Spleen (tissue), 11 donors: ENCODE measurements around the gene IGSF9. TPM values are rescaled to one million over a fixed set of nuclear protein-coding genes. Genes with fewer than 3 reads are reported as not detected.

Source experiments
- DNase-seq: peaks from one replicate; pipeline ENCODE4 v3.0.0-alpha.2; 2020
- H3K27ac ChIP-seq, 8 donors: fragments of 200-600 bp; sonication (generic) in 7 of 8; 1 replicate in 4 of 8; 2 replicates in 4 of 8; pipeline versions ENCODE4 v1.5.0 to v1.8.0; 2016 to 2021; ENCODE audit warnings: inconsistent platforms in 4 of 8, mild to moderate bottlenecking in 4 of 8, moderate library complexity in 1 of 8
- H3K27me3 ChIP-seq, 7 donors: fragments of 200-600 bp; sonication (generic) in 6 of 7; replicated peaks in 1 of 7; 1 replicate in 4 of 7; 2 replicates in 3 of 7; pipeline versions ENCODE4 v1.5.0 to v1.8.0; 2016 to 2021; ENCODE audit warnings: inconsistent platforms in 3 of 7, mild to moderate bottlenecking in 1 of 7
- H3K36me3 ChIP-seq, 6 donors: fragments of 200-600 bp; sonication (generic) in 5 of 6; 1 replicate in 4 of 6; 2 replicates in 2 of 6; pipeline versions ENCODE4 v1.5.0 to v1.8.0; 2016 to 2021; ENCODE audit warnings: inconsistent platforms in 2 of 6
- H3K4me1 ChIP-seq, 6 donors: fragments of 200-600 bp; sonication (generic) in 5 of 6; 1 replicate in 3 of 6; 2 replicates in 3 of 6; pipeline versions ENCODE4 v1.5.0 to v1.8.0; 2016 to 2021; ENCODE audit warnings: inconsistent platforms in 3 of 6
- H3K4me3 ChIP-seq, 8 donors: fragments of 200-600 bp; sonication (generic) in 7 of 8; 1 replicate in 4 of 8; 2 replicates in 4 of 8; pipeline versions ENCODE4 v1.5.0 to v1.8.0; 2016 to 2021; ENCODE audit warnings: inconsistent platforms in 4 of 8, mild to moderate bottlenecking in 4 of 8, moderate library complexity in 2 of 8
- H3K9me3 ChIP-seq, 8 donors: fragments of 200-600 bp; sonication (generic) in 7 of 8; 1 replicate in 4 of 8; 2 replicates in 4 of 8; pipeline versions ENCODE4 v1.5.0 to v1.8.0; 2016 to 2021; ENCODE audit warnings: inconsistent platforms in 4 of 8
- CTCF ChIP-seq, 11 experiments: fragments of 200-600 bp in 7 of 11; fragments of 450-650 bp in 4 of 11; sonication (generic) in 4 of 11; IDR thresholded peaks in 8 of 11; conservative IDR thresholded peaks in 3 of 11; 1 replicate in 7 of 11; 2 replicates in 4 of 11; pipeline versions ENCODE4 v1.4.0 to v1.8.0; 2016 to 2021; ENCODE audit warnings: antibody characterized with exemption in 11 of 11, inconsistent platforms in 4 of 11, mild to moderate bottlenecking in 1 of 11
- POLR2A ChIP-seq, 3 donors: fragments of 450-650 bp; IDR thresholded peaks; one replicate each; pipeline ENCODE4 v1.5.1; 2017; ENCODE audit warnings: antibody characterized with exemption in 3 of 3, mild to moderate bottlenecking in 1 of 3
- POLR2AphosphoS5 ChIP-seq, 3 donors: sonication (generic); formaldehyde crosslinking; IDR thresholded peaks; one replicate each; pipeline ENCODE4 v1.5.1; 2017; ENCODE audit warnings: antibody characterized with exemption in 3 of 3
- WGBS, 5 donors: extraction: QIAGEN DNeasy Blood & Tissue Kit in 3 of 5; methylation state at CpG; one replicate each; pipeline versions ENCODE4 v1.1.5 to v1.1.7; 2013 to 2018; 5-methylcytosine and 5-hydroxymethylcytosine counted together
- intact Hi-C: fragments of 100-400 bp; cut with DNase I; formaldehyde crosslinking; loops from one replicate; pipeline ENCODE4 v1.15.0; 2023; ENCODE audit warnings: low total_unique reads
- polyA plus RNA-seq, 3 donors: library from polyadenylated mRNA; stranded (reverse); fragments of 200-250 nt; gene quantifications; one replicate each; pipeline ENCODE4 v1.2.1, GENCODE V29; 2013
- total RNA-seq, 7 donors: library from RNA; depleted of rRNA in 3 of 7; stranded (reverse); fragments of >200 nt in 3 of 7; fragmentation: NEBNext Ultra II Directional in 4 of 7; extraction: Animal tissue kit (Norgen Biotek cat#: 25700) in 4 of 7; gene quantifications; one replicate each; pipeline versions ENCODE4 v1.1.0 to v1.2.1, GENCODE V29; 2016 to 2021
- donor health status: healthy with polysubstance abuse.
- donor health status: DM: no; HTN: no; CAD: no; lungs with moderate emphysema.
- donor health status: DM: no; HTN: no; CAD: no.
- donor health status: Bipolar disorder and iron deficiency.
- donor health status: healthy.
- donor health status: DM: no; HTN: no; CAD: no.
- donor health status: DM: yes; HTN: yes; CAD: no.

The IGSF9 gene
- total and polyA plus RNA-seq, 10 donors = 0.12 to 2.1 (median 0.95) TPM

- WGBS, 5 donors = 59 to 68% (median 62%) methylated on average over 9 of the region's 9 CpGs
- Histone ChIP-seq H3K27ac (no peak overlapping the region), H3K27me3 (peaks cover 0 to 16% (median 0%) of the 10 kb centered on the region in 7 donors), H3K4me3 (no peak overlapping the region), H3K4me1 (no peaks in the 10 kb centered on the region), H3K36me3 (no peaks in the 10 kb centered on the region), H3K9me3 (no peaks in the 10 kb centered on the region)
- peak; percentile 63 for DNase-seq
- intact Hi-C loops = no loop called here
- no peak for TF ChIP-seq POLR2A (IDR thresholded peaks at IDR 0.05)
- TF ChIP-seq POLR2AphosphoS5 (IDR thresholded peaks at IDR 0.05) = no peak
- no peak for TF ChIP-seq CTCF (IDR thresholded peaks at IDR 0.05 in 8 of 11, conservative IDR thresholded peaks at IDR 0.05 in 3 of 11)
These were observed 12.4 kb upstream of the IGSF9 start for GRCh38 chr1:159957824-159958268.

- no peak overlapping the region for H3K27ac ChIP-seq
- H3K36me3 ChIP-seq = no peaks in the 10 kb centered on the region
- DNase-seq = no peak
- intact Hi-C loops = no loop called here
- 79 to 89% (median 87%) methylated on average over 3 of the region's 3 CpGs for WGBS, 5 donors
- H3K27me3 ChIP-seq = peaks cover 0 to 31% (median 4%) of the 10 kb centered on the region in 7 donors
- TF ChIP-seq POLR2AphosphoS5 (IDR thresholded peaks at IDR 0.05) (no peak), CTCF (IDR thresholded peaks at IDR 0.05 in 8 of 11, conservative IDR thresholded peaks at IDR 0.05 in 3 of 11) (no peak), POLR2A (IDR thresholded peaks at IDR 0.05) (no peak)
- H3K4me3 ChIP-seq = no peak overlapping the region
- no peaks in the 10 kb centered on the region for H3K9me3 ChIP-seq
- H3K4me1 ChIP-seq = no peaks in the 10 kb centered on the region
These were observed 10.0 kb upstream of the IGSF9 start for GRCh38 chr1:159955456-159955855.

GRCh38 chr1:159953536-159954515 lies 8.4 kb upstream of the IGSF9 start, which contains the start of gene SLAMF9:
Gene SLAMF9, minus strand, starts transcription at chr1:159954237. Its CDS starts 100 bp downstream, at chr1:159954137.
- Histone ChIP-seq H3K9me3 (no peaks in the 10 kb centered on the region), H3K27ac (no peak within 1 kb of the TSS), H3K27me3 (peaks cover 0 to 31% (median 4%) of the 10 kb centered on the region in 7 donors), H3K4me3 (no peak within 1 kb of the TSS), H3K4me1 (no peaks in the 10 kb centered on the region), H3K36me3 (no peaks in the 10 kb centered on the region)
- WGBS, 5 donors = 68 to 78% (median 75%) methylated on average over 11 of the region's 11 CpGs
- intact Hi-C loops = no loop called here
- peak; percentile 61 for DNase-seq
- no peak for TF ChIP-seq CTCF (IDR thresholded peaks at IDR 0.05 in 8 of 11, conservative IDR thresholded peaks at IDR 0.05 in 3 of 11)
- peak in 1 of 3 donors; percentile 12 for TF ChIP-seq POLR2AphosphoS5 (IDR thresholded peaks at IDR 0.05)

- peak; percentile 29 for DNase-seq
- H3K27me3 ChIP-seq = peaks cover 0 to 31% (median 4%) of the 10 kb centered on the region in 7 donors
- intact Hi-C loops = no loop called here
- H3K36me3 ChIP-seq = no peaks in the 10 kb centered on the region
- H3K4me1 ChIP-seq = no peaks in the 10 kb centered on the region
- no peak overlapping the region for H3K4me3 ChIP-seq
- H3K27ac ChIP-seq = no peak overlapping the region
- no peaks in the 10 kb centered on the region for H3K9me3 ChIP-seq
- 82 to 93% (median 84%) methylated on average over 5 of the region's 5 CpGs for WGBS, 5 donors
- TF ChIP-seq POLR2AphosphoS5 (IDR thresholded peaks at IDR 0.05) (no peak), POLR2A (IDR thresholded peaks at IDR 0.05) (no peak), CTCF (IDR thresholded peaks at IDR 0.05 in 8 of 11, conservative IDR thresholded peaks at IDR 0.05 in 3 of 11) (no peak)
These were observed 7.5 kb upstream of the IGSF9 start for GRCh38 chr1:159952932-159953331.
